ENCODE measurements around the gene AKR7A3. TPM values are rescaled to one million over a fixed set of nuclear protein-coding genes. Genes with fewer than 3 reads are reported as not detected.
"Not testable (repeated sequence)": the region's sequence is repeated elsewhere in the genome, so short reads cannot be mapped to it uniquely, and the experiment has no call there.

Gene AKR7A3
- total and polyA plus RNA-seq, 7 donors, result 0.71 to 110 (median 1.9) TPM

- WGBS, 2 donors, result 89 to 96% methylated on average over 11 of the region's 11 CpGs
- Histone ChIP-seq H3K27me3 (no peaks in the 10 kb centered on the region), H3K36me3 (peaks cover 18 to 67% (median 38%) of the 10 kb centered on the region in 4 donors), H3K9me3 (no peaks in the 10 kb centered on the region), H3K27ac (no peak overlapping the region), H3K4me3 (no peak overlapping the region), H3K4me1 (peaks cover 0 to 5% (median 4%) of the 10 kb centered on the region in 4 donors)
- TF ChIP-seq EP300 (IDR thresholded peaks at IDR 0.05) (no peak), POLR2AphosphoS5 (IDR thresholded peaks at IDR 0.05) (no peak), POLR2A (IDR thresholded peaks at IDR 0.05) (no peak), CTCF (IDR thresholded peaks at IDR 0.05) (no peak)
- intact Hi-C loops (cut with DNase I), result no loop called here
- peak; percentile 51 for DNase-seq
Observed at GRCh38 chr1:19305880-19306279, 17.3 kb upstream of the AKR7A3 start.

- H3K9me3 ChIP-seq; H3K4me1 ChIP-seq; intact Hi-C loops (cut with DNase I); H3K27me3 ChIP-seq; H3K4me3 ChIP-seq; H3K27ac ChIP-seq: not testable (repeated sequence)
- 94 to 97% methylated on average over 10 of the region's 10 CpGs for WGBS, 2 donors
- peaks cover 18 to 67% (median 38%) of the 10 kb centered on the region in 4 donors for H3K36me3 ChIP-seq
- peak; percentile 12 for DNase-seq
Observed at GRCh38 chr1:19304081-19304480, 15.5 kb upstream of the AKR7A3 start.

- intact Hi-C loops (cut with DNase I), result no loop called here
- no peak for TF ChIP-seq EP300 (IDR thresholded peaks at IDR 0.05)
- TF ChIP-seq POLR2A (IDR thresholded peaks at IDR 0.05), result no peak
- TF ChIP-seq CTCF (IDR thresholded peaks at IDR 0.05), result no peak
- no peak for TF ChIP-seq POLR2AphosphoS5 (IDR thresholded peaks at IDR 0.05)
- 92 to 99% methylated on average over 2 of the region's 2 CpGs for WGBS, 2 donors
Observed at GRCh38 chr1:19300211-19300610, 11.6 kb upstream of the AKR7A3 start.

GRCh38 chr1:19294638-19295037, 6.1 kb upstream of the AKR7A3 start:
- Histone ChIP-seq H3K27ac (no peak overlapping the region), H3K27me3 (no peaks in the 10 kb centered on the region), H3K9me3 (peaks cover 0 to 13% (median 5%) of the 10 kb centered on the region in 4 donors), H3K36me3 (peaks cover 0 to 9% (median 0%) of the 10 kb centered on the region in 4 donors), H3K4me1 (no peaks in the 10 kb centered on the region), H3K4me3 (no peak overlapping the region)
- intact Hi-C loops (cut with DNase I), result no loop called here
- no peak for TF ChIP-seq POLR2A (IDR thresholded peaks at IDR 0.05)
- TF ChIP-seq POLR2AphosphoS5 (IDR thresholded peaks at IDR 0.05), result no peak
- no peak for TF ChIP-seq EP300 (IDR thresholded peaks at IDR 0.05)
- TF ChIP-seq CTCF (IDR thresholded peaks at IDR 0.05), result no peak
- no peak for DNase-seq
- 71 to 97% methylated on average over 2 of the region's 2 CpGs for WGBS, 2 donors

More at GRCh38 chr1:19300211-19300610, 11.6 kb upstream of the AKR7A3 start:
- H3K4me3 ChIP-seq, result no peak overlapping the region
- no peaks in the 10 kb centered on the region for H3K4me1 ChIP-seq
- H3K9me3 ChIP-seq, result peaks cover 0 to 3% (median under 1%) of the 10 kb centered on the region in 4 donors
- H3K27me3 ChIP-seq, result no peaks in the 10 kb centered on the region
- DNase-seq, result peak; percentile 28
- H3K27ac ChIP-seq, result no peak overlapping the region
- peaks cover 6 to 33% (median 14%) of the 10 kb centered on the region in 4 donors for H3K36me3 ChIP-seq

GRCh38 chr1:19289244-19289643, 674 bp upstream of the AKR7A3 start:
- Histone ChIP-seq H3K36me3 (no peaks in the 10 kb centered on the region), H3K4me3 (peak overlapping the region in 3 of 4 donors; percentile 39 to 50 (median 45)), H3K27me3 (no peaks in the 10 kb centered on the region), H3K27ac (no peak overlapping the region), H3K9me3 (peaks cover 0 to 2% (median 0%) of the 10 kb centered on the region in 4 donors), H3K4me1 (peaks cover 0 to 10% (median 3%) of the 10 kb centered on the region in 4 donors)
- DNase-seq, result no peak
- intact Hi-C loops (cut with DNase I), result no loop called here
- 16 to 62% methylated on average over 2 of the region's 2 CpGs for WGBS, 2 donors
- TF ChIP-seq CTCF (IDR thresholded peaks at IDR 0.05), result no peak
- no peak for TF ChIP-seq POLR2AphosphoS5 (IDR thresholded peaks at IDR 0.05)
- no peak for TF ChIP-seq EP300 (IDR thresholded peaks at IDR 0.05)
- TF ChIP-seq POLR2A (IDR thresholded peaks at IDR 0.05), result no peak
